DMS114 treated with DMSO at 0.1 percent for 48 hours (cell line): ENCODE measurements around the gene PIEZO2.

ENCODE experiments used
- DNase-seq: peaks from one replicate; lab custom pipeline; 2025; ENCODE audit not compliant: unreplicated experiment; lab: John Stamatoyannopoulos, UW

Gene PIEZO2

GRCh38 chr18:11114653-11115052, 34.7 kb downstream of the PIEZO2 start:
- DNase-seq: no peak

DNA sequence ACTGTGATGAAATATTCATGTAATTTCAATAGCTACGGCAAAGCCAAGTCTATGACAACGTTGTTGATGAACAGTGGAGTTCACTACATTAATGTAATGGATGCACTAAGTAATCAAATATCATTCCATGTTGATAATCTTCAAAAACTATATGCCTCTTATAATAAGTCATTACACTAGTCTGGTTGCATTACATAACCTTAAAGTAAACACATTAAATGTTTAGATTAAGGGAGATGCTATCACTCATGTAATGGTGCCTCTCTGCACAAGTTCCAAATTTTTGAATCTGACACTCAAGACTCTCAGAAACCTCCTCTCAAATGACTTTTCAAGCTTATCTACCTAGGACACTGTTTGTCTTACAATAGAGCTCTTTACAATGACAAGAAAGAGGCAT, 35.4 kb downstream of the PIEZO2 start:
- no peak for DNase-seq

GRCh38 chr18:11113046-11113548, 36.3 kb downstream of the PIEZO2 start:
- DNase-seq: no peak

DNA sequence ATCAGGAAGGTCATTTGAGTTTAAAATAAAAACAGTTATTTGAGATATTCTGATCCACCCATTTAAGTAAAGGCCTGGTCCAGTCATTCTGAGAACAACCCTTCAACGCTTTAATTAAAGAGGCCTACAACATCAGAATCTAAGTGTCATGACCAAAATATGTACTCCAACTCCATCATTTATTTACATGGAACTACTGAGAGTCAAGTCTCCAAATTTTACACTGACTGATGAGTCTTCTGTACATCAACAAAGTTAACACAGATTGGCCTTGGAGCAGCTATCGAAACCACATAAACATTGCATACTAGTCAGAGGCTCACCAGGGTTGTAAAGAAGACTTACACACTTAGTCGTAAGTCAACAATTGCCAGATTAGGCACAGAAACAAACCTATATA, 37.1 kb downstream of the PIEZO2 start:
- no peak for DNase-seq

DNA sequence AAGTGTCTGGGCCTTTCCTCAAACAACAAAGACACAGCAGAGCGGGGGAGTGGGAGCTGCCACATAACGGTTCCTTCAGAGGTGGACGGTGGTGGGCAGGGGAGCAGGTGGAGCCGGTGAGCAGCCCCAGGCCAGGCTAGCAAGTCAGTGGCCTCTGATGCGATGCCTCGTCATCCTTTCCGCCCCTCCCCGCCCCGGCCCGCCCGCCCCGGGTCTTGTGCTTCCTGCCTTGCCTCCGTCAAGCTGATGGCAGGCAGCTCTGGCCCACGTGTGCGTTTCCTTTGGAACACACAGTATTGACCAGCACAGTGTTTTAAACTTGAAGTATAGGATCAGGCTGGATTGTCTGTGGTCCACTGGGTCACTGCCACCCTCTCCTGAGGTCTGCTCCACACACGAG, 38.9 kb downstream of the PIEZO2 start:
- DNase-seq: no peak

DNA sequence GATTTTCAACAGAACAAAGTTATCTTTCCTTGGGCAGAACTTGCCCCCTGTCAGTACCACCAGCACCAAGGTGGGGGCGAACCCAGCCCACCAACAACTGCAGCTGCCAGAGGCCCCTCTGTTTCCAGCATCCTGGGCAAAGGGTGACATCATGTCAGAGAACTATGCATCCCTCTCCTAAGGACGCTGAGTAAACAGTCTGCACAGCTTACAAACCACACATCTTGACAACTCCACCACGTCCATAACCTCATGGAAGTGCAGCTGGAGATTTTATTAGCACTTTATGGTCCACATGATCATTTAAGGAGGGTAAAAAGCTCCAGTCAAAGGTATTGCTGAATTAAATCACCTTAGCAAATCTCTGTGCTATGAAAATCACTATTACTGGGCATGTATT, 40.4 kb downstream of the PIEZO2 start:
- no peak for DNase-seq

DNA sequence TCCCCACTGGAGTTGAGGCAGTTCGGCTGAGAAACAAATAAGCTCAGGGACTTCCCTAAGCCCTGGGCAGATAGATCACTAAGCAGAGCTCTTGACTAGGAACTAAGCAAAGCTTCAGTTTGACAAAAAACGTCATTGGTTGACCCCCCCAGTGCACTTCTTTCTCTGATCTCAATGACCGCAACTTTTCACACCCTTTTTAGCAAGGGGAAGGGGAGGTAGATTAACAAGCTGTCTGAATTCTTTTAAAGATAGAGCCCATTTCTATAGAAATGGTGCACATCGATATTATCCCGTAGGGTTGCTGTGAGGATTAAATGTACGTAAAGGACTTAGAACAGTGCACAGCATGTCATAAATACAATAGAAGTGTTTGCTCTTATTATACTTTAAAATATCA, 42.5 kb downstream of the PIEZO2 start:
- no peak for DNase-seq

DNA sequence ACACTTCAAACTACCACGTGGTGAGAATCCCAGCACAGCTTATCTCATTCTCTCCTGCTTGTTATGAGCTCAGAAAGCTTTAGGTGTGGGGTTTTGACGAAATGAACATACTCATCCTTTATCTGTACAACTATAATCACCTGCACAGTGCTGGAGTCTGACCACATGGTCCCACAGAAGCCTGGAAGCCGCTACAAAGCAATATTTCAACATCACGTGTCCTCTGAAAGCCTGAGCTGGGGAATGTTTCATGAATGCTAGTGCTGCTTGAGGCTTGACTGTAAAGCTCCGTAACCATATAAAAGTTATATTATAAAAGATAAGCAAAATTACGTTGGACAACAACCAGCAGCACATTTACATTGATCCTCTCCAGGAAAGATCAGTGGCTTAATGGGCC, 43.9 kb downstream of the PIEZO2 start:
- no peak for DNase-seq

- DNase-seq: no peak
Measured at GRCh38 chr18:11104307-11104706, 45.1 kb downstream of the PIEZO2 start.

DNA sequence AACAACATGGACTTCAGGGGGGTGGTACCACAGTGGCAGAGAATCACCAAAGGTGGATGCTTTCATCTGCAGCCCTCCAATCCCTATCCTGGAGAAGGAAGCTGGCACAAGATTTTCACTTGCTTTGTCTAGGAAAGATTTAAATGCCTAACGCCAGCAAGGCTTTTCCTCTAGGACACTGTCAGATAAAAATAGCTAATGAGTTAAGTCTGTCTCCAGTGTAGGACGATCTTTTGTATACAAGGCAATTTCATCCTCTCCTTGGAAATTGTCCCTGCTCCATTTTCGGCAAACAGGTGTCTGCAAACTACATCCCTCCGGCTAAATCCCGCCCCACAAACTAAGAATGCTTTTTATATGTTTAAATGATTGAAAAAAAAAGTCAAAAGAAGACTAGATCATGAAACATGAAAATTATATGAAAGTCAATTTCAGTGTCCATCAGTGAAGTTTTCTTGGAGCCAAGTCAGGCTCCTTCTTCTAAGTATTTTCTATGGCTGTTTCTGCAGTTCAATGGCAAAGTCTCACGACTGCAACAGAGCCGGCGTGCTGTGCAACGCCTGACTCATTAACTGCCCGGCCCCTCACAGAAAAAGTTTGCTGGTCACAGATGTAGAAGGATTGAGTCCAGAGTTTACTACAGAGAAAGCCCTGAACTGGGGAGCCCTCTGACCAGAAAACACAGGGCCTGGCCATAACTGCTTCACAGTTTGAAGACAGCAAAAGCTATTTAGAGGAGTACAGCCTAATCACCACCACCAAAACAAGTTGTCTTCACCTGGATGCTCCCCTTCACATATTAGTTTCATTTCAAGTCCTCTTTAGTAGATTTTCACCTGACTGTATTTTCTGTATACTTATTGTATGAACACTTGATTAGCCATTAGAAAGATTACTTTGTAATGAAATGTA, 52.3 kb downstream of the PIEZO2 start:
- no peak for DNase-seq

DNA sequence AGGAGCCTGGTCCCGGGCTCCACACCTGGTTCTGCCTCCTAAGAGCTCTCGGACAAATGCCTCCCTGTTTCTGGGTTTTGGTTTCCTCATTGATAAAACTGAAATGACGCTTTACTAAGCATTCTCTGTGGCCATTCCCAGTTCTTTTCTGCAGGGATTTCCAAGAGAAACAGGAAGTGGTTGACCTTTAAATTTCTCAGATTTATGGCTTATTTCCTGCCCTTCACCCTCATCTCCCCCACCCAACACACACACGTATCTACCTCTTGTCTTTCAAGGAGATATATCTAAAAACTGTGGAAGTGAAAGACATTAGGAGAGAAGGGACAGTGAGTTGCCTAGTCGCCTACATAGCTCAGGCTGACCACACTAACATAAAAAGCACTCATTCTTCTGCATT, 53.0 kb downstream of the PIEZO2 start:
- no peak for DNase-seq

DNA sequence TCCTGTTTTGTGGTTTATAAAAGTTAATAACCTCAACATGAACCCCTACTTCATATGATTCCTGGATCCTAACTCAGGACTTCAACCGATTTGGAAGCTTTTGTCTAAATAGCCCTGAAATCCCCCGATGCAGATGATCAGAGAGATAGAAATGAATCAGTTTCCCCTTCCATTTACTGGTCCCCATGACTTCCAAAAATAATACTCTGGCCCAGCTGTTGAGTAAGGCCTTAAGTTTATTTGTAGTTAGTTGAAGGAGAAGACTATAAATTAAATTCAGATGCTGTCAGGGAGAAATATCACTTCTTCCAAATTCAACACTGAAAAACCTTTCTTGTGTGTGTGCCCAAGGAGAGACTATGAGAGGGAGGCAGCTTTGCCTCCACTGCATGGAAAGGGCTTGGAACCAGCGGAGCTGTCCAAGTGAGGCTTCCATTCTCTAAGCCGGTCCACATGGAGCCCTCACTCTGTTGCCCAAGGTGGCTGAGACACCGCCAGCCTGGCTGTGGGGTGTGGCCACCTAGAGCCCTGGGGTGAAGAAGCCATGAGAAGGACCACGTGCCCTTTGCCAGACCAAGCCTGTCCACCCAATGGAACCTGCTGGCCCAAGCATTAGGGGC, 53.6 kb downstream of the PIEZO2 start:
- DNase-seq: no peak

GRCh38 chr18:11095211-11095610, 54.2 kb downstream of the PIEZO2 start:
- DNase-seq: no peak

DNA sequence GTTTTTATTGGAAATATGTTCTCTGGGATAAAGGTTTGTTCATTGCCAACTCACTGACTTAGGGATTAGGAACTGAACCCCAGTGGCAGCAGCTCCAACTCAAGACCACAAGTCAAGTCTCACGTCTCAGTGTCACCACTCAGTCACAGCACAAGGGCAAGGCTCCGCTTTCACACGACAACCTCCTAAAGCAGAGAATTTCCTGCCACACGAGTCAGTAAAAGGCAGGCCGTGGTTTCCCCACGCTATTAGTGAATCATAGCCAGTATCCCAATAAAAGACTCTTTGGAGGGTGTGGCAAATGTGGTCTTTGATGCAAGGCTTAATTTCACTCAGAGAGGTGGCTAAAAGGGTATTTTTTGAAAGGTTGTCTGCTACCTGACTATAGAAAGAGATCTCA, 57.6 kb downstream of the PIEZO2 start:
- DNase-seq: no peak

DNA sequence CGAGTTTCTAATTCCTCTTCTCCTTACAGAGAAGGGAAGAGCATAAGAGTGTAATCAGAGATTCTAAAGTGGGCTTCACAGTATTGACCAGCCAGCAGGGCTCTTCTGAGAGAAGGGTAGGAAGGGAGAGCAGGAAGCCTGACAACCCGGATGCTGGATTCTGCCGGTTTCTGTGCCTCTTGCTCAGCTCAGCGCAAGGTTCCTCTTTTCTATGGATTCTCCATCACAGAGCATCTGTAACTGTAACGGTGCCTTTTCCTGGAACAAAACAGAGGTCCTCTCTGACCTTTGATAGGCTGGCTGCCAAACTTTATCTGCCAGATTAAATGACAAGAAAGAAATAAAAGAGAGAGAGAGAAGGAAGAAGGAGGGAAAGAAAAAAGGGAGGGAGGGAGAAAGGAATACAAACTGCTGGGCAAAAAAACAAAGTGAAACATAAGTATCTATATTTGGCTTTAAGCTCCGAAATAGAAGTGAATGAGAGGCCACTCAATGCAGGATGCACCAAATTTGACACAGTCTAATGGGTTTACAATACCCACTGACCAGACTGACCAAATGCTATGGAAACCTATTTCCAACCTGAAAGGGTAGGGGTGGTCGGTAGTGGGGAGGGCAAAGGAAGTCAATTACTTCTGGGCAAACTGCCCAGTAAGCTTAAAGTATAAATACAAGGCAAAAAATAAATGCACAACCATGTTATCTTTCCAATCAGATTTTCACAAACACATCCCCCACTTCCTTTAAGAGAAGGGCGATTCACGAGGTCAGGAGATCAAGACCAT, 59.2 kb downstream of the PIEZO2 start:
- no peak for DNase-seq

- no peak for DNase-seq
Measured at GRCh38 chr18:11081009-11081532, 68.3 kb downstream of the PIEZO2 start.

- DNase-seq: no peak
Measured at GRCh38 chr18:11078491-11078890, 70.9 kb downstream of the PIEZO2 start.

- no peak for DNase-seq
Measured at GRCh38 chr18:11077548-11078187, 71.7 kb downstream of the PIEZO2 start.

GRCh38 chr18:11074889-11075288, 74.5 kb downstream of the PIEZO2 start:
- no peak for DNase-seq

DNA sequence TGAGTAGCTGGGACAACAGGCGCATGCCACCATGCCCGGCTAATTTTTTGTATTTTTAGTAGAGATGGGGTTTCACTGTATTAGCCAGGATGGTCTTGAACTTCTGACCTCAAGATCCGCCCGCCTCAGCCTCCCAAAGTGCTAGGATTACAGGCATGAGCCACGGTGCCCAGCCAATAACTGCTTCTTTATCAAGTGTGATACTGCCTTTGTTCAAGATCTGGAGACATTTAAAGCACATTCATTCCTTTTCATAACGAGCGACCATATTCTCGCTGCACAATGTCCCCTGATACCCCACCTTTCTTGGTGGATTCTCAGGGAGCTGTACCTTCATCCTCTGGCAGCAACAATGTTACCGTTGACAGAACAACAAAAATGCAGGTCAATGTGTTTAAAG, 75.4 kb downstream of the PIEZO2 start:
- no peak for DNase-seq

DNA sequence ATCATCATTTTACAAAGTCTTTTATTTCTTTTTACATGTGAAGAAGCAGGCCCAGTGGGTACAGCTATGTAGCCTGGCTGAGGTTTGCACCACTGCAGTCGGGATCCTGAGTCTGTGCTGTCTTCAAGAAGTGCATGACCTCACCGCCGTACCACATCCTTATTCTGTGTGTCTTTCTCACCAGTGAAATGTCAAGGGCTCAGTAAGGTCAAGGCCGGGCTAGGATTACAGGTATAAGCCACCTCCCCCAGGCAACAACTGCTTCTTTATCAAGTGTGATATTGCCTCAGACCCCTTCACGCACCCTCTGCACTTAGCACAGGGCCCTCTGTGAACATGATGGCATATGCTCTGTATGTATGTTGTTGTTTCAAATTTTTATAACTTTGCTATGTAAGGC, 76.7 kb downstream of the PIEZO2 start:
- no peak for DNase-seq
